Epithelial cell of esophagus (primary cell): Measurements from ENCODE around the gene KIF6.

Source experiments
- DNase-seq: peaks from one replicate; pipeline ENCODE4 v3.0.0; 2010; ENCODE audit warnings: low read depth
- H3K4me3 ChIP-seq: 2 replicates; pipeline ENCODE4 v1.5.1; 2011; ENCODE audit warnings: mild to moderate bottlenecking, low read length, control low read depth
- TF ChIP-seq, protein P1 (sequence below): IDR thresholded peaks from 2 replicates; pipeline ENCODE4 v1.5.1; 2011; ENCODE audit warnings: low read depth, mild to moderate bottlenecking, low read length, control low read depth, inconsistent platforms; ENCODE audit not compliant: insufficient read depth; ENCODE audit errors: missing control alignments

Gene KIF6

DNA sequence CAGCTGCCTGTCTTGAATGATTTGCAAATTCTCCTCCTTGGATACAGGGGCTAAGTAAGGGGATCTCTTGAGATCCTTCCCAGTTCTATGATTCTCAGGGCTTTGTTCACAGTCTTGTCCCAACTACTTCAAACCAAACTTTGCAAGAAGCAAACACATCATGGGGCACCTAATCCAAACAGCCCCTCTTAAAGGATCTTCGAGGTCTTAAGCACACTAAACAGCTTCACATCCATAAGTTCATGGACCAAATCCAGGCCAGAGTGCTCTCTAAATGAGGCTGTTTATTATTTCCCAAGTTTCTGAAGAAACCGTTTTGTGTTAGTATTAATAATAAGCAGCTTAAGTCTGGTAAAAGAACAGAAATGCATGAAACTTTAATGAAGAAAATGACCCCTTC lies 75.2 kb downstream of the KIF6 start:
- TF ChIP-seq, protein P1, sequence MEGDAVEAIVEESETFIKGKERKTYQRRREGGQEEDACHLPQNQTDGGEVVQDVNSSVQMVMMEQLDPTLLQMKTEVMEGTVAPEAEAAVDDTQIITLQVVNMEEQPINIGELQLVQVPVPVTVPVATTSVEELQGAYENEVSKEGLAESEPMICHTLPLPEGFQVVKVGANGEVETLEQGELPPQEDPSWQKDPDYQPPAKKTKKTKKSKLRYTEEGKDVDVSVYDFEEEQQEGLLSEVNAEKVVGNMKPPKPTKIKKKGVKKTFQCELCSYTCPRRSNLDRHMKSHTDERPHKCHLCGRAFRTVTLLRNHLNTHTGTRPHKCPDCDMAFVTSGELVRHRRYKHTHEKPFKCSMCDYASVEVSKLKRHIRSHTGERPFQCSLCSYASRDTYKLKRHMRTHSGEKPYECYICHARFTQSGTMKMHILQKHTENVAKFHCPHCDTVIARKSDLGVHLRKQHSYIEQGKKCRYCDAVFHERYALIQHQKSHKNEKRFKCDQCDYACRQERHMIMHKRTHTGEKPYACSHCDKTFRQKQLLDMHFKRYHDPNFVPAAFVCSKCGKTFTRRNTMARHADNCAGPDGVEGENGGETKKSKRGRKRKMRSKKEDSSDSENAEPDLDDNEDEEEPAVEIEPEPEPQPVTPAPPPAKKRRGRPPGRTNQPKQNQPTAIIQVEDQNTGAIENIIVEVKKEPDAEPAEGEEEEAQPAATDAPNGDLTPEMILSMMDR: no peak
- H3K4me3 ChIP-seq: no peak overlapping the region
- no peak for DNase-seq

DNA sequence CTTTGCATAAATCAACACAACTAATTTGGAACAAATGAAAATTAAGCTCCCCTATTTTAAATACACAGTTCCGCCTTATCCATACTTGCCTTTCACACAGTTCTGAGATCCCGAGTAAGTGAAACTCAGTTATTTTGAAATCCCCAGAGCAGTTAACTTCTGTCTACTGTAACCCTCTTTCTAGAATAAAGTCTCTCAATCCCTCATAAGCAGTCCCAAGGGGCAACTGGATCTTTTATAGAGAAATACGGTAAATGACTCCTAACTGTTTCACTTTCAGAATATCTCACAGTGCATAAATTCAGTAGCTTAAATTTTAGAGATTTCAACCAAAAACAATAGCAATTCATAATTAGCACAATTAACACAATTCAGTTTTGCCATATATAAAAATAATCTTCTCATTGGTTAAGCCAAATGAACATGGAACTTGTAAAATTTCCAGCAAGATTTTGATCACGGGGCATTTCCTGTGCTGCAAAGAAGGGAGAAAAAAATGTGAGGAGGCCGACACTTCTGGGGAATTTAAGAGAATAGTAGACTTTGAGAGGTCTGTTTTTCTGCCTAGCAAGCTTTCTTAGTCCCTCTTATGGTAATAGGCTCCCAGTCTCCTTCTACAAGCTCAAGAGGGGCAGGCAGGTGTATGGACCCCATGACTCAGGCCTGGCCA lies 78.3 kb downstream of the KIF6 start:
- H3K4me3 ChIP-seq: no peak overlapping the region
- TF ChIP-seq, protein P1: no peak
- no peak for DNase-seq

DNA sequence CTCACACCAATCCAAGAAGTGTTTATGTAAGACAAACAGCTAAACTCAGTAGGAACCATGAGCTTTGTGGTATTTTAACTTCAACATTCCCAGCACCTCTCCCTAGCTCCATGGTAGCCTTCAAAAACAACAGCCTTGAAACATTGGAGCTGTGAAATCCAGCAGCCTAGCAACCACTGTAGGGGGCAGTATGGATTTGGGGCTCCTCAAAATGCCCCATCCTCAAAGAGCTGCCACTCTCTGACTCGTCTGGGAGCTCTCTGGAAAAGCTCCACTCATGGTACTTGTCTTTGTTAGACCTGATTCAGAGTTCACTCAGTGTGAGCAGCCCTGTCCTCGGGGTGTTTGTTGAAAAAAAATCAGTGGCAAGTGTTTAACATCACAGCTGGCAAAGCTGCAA lies 82.9 kb downstream of the KIF6 start:
- TF ChIP-seq, protein P1: no peak
- no peak overlapping the region for H3K4me3 ChIP-seq
- peak; percentile 4 for DNase-seq

DNA sequence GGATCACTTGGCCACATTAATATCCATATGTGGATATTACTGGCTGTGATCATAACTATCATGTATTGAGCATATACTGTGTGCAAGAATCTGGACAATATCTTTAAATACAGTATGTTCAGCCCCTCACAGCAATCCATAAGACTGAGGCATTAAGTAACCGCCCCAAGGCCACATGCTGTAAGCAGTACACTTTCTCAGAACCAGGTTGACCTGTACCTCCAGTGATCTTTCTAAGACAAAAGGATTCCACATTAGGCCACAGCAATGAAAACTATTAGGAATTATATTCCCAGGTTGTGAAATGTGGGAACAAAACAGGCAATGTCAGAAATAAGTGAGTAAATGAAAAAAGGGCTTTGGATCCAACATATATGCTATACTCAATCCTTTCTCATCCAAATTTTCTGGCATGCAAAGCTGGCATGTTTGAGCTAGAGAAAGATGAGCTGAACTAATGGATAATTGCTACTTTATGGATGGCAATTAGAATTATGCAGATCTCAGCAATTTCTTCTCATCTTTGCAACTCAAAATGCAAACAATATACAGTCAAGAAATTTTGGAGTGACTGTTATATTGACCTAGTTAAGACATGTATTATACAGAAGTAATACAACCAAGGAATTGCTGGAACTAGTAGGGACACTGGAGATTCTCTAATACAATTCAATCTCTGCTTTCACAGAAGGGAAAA lies 86.9 kb downstream of the KIF6 start:
- TF ChIP-seq, protein P1: no peak

DNA sequence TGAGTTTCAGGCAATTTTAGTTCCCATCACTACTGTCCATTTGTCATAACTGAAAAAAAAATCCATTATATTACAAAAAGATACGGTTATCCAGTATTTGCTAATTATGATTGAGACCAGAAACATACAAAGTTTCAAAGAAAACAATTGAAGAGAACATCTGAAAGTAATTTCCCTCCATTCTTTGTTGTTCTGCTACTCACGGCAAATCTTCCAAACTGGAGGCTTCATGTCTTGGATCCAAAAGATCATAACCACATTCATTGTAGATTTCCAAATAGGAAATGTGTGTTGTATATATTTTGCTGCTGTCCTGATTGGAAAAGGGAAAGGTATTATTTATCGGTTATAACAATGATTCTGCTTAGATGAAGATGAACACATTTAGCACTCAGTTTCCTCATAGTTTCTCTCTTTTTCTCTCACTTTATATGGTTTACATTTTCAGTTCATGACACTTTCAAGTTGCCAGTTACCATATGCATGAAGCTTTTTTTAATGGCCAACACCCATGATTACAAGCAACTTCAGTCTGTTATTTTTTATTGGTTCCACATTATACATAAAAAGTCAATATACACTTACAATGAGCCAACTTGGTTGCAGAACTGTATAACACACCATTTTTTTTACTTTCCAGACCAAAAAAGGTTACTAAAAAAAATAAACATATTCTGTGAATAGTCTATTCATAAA lies 90.4 kb downstream of the KIF6 start:
- TF ChIP-seq, protein P1: no peak
- no peak overlapping the region for H3K4me3 ChIP-seq
- DNase-seq: no peak

More for the DNA sequence above, 86.9 kb downstream of the KIF6 start:
- no peak overlapping the region for H3K4me3 ChIP-seq
- no peak for DNase-seq

DNA sequence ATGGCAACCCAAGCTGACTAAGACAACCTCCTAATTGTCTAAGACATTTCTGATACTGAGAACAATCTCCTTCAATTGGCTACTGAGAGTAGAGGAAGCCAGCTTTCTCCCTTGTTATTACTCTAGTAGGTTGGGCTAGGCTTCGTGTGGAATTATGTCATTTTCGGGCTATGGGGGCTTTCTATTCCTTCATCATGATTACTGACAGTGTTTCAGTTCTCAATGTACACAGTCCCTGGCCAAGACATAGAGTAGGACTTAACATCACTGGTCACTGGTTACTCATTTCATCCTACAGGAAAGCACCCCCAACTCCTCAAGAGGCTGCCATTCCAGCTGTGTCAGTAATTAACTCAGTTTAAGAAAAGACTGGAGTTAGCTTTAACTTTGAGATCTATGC lies 100.0 kb downstream of the KIF6 start:
- H3K4me3 ChIP-seq: no peak overlapping the region
- DNase-seq: no peak
- TF ChIP-seq, protein P1: no peak
